ENCODE measurements around the gene TBC1D10A.

The TBC1D10A gene

DNA sequence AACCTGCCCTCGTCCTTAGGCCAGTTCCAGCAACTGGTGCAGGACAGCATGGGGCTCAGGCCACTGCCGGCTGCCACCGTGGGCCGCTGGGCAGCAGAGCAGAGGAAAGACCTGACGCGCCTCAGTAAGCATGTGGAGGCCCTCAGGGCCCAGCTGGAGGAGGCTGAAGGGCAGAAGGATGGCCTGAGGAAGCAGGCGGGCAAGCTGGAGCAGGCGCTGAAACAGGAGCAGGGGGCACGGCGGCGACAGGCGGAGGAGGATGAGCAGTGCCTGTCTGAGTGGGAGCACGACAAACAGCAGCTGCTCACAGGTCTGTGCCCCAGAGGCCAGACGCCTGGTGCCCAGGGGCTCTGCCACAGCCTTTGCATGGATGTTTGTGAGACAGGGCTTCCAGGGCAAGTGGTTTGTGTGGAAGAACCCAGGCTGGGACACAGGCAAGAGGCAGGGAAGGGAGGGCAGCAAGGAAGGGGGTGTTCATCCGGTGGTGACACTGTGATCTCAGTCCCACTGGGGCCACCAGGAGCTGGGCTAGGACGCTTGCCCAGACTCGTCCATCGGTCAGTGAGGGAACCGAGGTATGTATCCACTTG lies 44.0 kb upstream of the TBC1D10A start:
- no peak overlapping the region for H3K27ac ChIP-seq
- TF ChIP-seq CTCF (IDR thresholded peaks at IDR 0.05): no peak
- TF ChIP-seq ZFX (IDR thresholded peaks at IDR 0.05; ENCODE audit: borderline replicate concordance): no peak

DNA sequence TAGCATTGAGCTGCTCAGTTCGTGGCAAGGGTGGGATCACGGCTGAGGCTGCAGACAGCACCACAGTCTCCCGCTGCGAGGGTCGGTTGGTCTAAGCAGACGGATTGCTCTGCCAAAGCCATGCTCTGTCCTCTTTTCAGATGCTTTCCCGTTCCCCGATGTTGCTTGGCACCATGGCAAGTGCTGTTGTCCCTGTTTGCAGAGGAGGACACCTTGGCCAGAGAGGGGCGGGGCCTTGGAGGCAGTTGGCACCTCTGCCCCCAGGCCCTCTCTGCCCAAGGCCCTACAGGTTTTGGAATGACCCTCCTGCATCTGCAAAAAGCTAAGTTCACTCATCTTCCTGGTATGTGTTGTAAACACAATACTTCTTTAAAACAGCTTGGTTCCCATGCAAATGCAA lies 41.7 kb upstream of the TBC1D10A start:
- H3K27ac ChIP-seq: no peak overlapping the region
- TF ChIP-seq ZFX (IDR thresholded peaks at IDR 0.05; ENCODE audit: borderline replicate concordance) (no peak), CTCF (IDR thresholded peaks at IDR 0.05) (no peak)

GRCh38 chr22:30365891-30366290 lies 39.1 kb upstream of the TBC1D10A start:
- no peak overlapping the region for H3K27ac ChIP-seq
- TF ChIP-seq CTCF (IDR thresholded peaks at IDR 0.05) (no peak), ZFX (IDR thresholded peaks at IDR 0.05; ENCODE audit: borderline replicate concordance) (no peak)

DNA sequence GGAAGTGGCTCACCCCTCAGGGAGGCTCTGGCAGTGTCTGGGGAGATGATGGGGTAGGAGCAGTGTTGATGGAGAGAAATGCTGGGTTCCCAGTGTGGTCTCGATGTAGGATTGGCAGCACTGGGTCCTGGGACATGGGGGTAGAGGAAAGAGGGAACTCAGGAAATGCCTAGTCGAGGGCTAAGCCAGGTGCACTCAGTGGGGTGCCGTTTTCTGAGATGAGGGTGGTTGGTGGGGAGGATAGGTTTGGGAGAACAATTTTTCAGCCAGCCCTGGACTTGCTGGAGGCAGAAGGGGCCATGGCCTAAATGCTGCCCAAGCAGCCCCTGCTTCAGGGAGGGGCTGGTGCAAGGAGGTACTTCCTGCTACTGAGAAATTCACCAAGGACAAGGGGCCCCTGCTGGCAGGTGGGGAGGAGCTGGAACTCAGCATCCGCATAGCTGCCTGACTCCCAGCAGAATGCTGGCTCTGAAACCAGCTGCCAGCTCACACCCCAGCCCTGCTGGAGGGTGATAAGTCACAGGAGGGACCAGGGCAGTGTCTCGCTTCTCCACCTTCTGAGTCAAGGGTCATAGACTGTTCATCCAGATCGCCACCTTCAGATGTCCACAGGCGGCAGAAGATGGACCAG lies 36.0 kb upstream of the TBC1D10A start:
- no peak overlapping the region for H3K27ac ChIP-seq
- TF ChIP-seq CTCF (IDR thresholded peaks at IDR 0.05): no peak
- no peak for TF ChIP-seq ZFX (IDR thresholded peaks at IDR 0.05; ENCODE audit: borderline replicate concordance)

DNA sequence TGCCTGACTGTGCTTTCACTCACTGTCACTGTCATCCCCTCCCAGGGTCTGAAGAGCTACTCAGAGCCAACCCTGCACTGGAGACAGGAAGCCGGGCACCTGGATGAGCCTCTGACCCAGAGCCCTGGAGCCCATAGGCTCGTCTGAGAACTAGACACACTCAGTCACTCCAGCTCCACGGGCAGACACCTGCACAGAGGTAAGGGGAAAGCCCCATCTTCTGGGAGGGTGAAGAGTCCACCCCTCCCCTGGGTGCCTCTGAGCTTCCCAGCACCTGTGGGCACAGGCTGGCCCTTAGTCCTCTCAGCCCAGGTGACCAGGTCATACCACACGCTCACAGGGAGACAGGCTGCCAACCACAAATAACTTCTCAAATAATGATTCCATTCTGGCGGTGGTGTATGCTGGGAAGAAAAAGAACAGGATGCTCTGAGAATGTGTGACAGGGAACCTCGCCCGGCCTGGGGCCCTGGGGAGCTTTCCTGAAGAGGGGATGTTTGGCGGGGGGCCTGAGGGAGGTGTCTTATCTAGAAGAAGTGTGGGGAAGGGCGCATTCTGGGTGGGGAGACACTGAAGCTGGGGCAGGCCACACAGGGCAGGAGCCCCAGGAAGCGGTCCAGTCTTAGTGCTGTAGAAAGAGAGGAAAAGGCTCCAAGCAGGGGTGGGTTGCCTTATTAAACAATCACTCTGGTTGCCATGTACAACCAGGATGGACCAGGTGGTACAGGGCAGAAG lies 35.3 kb upstream of the TBC1D10A start:
- no peak overlapping the region for H3K27ac ChIP-seq
- TF ChIP-seq ZFX (IDR thresholded peaks at IDR 0.05; ENCODE audit: borderline replicate concordance) (no peak), CTCF (IDR thresholded peaks at IDR 0.05) (no peak)

- TF ChIP-seq ZFX (IDR thresholded peaks at IDR 0.05; ENCODE audit: borderline replicate concordance) (no peak), CTCF (IDR thresholded peaks at IDR 0.05) (no peak)
- H3K27ac ChIP-seq: no peak overlapping the region
Observed at GRCh38 chr22:30358541-30358940, 31.8 kb upstream of the TBC1D10A start.

DNA sequence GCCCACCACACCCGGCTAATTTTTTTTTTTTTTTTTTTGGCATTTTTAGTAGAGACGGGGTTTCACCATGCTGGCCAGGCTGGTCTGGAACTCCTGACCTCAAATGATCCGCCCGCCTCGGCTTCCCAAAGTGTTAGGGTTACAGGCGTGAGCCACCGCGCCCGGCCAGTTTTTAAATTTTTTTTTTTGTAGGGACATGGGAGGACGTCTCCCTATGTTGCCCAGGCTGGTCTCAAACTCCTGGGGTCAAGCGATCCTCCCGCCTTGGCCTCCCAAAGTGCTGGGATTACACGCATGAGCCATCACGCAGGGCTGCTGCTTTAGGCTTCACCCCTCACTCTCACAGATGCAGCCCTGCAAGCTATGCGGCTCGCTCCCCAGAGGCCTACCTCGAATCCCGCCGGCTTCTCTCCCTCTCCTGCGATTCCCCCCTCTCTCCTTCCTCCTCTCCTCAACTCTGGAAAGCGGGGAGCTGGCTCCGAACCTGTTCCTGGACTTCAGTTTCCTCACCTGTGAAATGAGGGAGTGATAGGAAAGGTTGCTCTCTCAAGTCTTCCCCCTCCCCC lies 31.0 kb upstream of the TBC1D10A start:
- no peak overlapping the region for H3K27ac ChIP-seq
- no peak for TF ChIP-seq ZFX (IDR thresholded peaks at IDR 0.05; ENCODE audit: borderline replicate concordance)
- TF ChIP-seq CTCF (IDR thresholded peaks at IDR 0.05): no peak

Data from 22Rv1 (cell line).